HG03521 (cell line): ENCODE measurements around the gene PDE4B.
"Not testable (repeated sequence)": the region's sequence is repeated elsewhere in the genome, so short reads cannot be mapped to it uniquely, and the experiment has no call there.

ENCODE experiments used
- ATAC-seq: cut with Tn5 transposase; IDR thresholded peaks from one replicate; pipeline ENCODE4 v1.9.1; 2021; ENCODE audit warnings: mild to moderate bottlenecking, moderate library complexity; ENCODE audit not compliant: unreplicated experiment

PDE4B gene

DNA sequence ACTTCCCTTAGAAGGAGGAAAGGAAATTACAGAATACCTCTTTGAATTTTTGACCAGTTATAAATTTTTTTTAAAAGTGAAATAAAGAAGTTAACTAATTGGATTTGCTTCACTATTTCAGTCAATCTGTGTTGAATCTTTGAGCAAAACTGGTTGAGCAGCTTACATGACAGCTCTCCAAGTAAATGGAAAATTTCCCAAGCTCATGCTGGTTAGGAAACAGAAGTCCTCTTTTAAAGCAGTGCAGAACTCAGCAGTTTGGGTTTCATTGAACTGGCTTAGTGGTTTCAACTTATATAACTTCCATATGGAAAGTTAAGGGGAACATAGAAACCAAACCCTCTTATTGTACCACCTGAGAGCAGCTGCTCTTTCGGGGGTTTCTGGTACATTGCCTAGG is 250.5 kb downstream of the PDE4B start:
- ATAC-seq = no peak

GRCh38 chr1:66044912-66045311 is 252.2 kb downstream of the PDE4B start:
- ATAC-seq = no peak

GRCh38 chr1:66046415-66046814 is 253.7 kb downstream of the PDE4B start:
- ATAC-seq = no peak

GRCh38 chr1:66048011-66048410 is 255.3 kb downstream of the PDE4B start:
- no peak for ATAC-seq

DNA sequence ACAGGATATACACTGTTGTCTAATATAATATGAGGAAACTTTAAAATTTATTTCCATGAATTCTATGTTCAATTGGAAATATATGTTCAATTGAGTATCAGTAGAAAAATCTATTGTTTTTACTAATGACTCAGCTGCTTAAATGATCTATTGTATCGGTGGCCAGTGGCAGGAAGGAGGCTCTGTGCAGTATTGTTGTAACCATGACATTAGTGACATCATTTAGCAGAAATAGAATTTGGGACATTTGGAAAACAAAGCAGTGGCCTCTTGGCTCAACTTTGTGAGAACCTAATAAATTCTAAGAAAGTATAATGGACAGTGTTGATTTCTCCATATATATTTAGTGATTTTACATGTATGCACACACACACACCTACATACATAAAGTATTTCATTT is 257.4 kb downstream of the PDE4B start:
- no peak for ATAC-seq

DNA sequence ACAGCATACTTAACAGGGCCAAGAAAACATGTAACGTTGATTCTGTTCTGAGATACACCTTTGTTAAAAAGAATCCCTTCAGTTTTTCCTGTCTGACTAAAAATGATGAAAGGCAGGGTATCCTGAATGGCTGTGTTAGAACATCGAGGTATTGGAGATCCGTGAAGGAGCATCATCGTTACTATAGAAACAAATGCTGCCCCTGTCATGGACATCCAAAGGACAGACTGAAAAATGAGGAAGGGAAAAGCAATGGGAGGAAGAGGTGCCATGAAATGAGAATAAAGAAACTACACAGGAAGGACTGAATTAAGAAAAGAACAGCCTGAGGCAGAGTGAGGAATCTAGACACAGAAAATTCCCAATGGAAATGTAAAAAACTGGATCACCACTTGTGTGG is 257.9 kb downstream of the PDE4B start:
- ATAC-seq = no peak

DNA sequence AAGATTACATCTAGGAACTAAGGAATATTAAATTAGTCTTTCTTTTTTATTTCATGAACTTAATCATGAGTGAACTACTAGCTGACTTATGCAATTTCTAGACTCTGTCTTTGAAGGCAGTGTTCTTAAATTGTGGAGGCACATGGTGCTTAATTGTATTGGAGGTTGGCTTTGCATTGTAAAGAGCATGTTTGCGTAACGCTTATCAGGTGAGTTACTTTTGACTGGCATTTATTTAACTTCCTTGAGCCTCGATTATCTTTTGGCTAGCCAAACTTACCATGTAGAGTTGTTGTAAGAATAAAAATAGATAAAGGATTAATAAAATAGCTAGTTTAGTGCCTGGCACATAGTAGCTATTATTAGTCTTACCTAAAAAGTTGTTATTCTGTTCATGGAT is 262.4 kb downstream of the PDE4B start:
- ATAC-seq = no peak

DNA sequence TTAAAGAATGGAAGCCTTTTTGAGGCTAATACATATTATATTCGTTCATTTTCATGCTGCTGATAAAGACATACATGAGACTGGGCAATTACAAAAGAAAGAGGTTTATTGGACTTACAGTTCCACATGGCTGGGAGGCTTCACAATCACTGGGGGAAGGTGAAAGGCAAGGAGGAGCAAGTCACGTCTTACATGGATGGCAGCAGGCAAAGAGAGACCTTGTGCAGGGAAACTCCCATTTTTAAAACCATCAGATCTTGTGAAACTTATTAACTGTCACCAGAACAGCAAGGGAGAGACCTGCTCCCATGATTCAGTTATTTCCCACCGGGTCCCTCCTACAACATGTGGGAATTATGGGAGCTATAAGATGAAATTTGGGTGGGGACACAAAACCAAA is 264.8 kb downstream of the PDE4B start:
- not testable (repeated sequence) for ATAC-seq

GRCh38 chr1:66058558-66058957 is 265.9 kb downstream of the PDE4B start:
- ATAC-seq = no peak

DNA sequence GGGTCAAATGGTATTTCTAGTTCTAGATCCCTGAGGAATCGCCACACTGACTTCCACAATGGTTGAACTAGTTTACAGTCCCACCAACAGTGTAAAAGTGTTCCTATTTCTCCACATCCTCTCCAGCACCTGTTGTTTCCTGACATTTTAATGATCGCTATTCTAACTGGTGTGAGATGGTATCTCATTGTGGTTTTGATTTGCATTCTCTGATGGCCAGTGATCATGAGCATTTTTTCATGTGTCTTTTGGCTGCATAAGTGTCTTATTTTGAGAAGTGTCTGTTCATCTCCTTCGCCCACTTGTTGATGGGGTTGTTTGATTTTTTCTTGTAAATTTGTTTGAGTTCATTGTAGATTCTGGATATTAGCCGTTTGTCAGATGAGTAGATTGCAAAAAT is 274.5 kb downstream of the PDE4B start:
- ATAC-seq = not testable (repeated sequence)

GRCh38 chr1:66069976-66070876 is 277.5 kb downstream of the PDE4B start:
- no peak for ATAC-seq

GRCh38 chr1:66073388-66073787 is 280.7 kb downstream of the PDE4B start:
- ATAC-seq = no peak

- no peak for ATAC-seq
Observed at GRCh38 chr1:66074147-66074546, 281.5 kb downstream of the PDE4B start.

- no peak for ATAC-seq
Observed at GRCh38 chr1:66078412-66078811, 285.7 kb downstream of the PDE4B start.

GRCh38 chr1:66083003-66083402 is 290.3 kb downstream of the PDE4B start:
- no peak for ATAC-seq

- ATAC-seq = no peak
Observed at GRCh38 chr1:66084442-66084841, 291.7 kb downstream of the PDE4B start.

- no peak for ATAC-seq
Observed at GRCh38 chr1:66085600-66085999, 292.9 kb downstream of the PDE4B start.

DNA sequence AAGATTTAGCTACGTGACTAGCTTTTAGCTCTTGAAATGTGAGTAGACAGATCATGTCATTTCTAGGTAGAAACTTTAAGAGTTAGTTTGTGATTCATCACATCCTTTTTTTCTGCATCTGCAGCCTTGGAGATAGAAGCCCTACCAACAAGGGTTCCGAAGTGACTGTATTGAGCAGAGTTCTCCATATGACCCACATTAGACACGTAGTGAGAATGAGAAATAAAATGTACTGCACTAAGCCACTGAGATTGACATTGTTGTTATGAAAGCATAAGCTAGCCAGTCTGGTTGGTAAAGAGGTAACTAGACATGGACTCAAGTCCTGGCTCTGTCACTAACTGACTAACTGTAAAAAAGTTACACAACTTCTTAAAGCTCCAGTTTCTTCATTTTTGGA is 296.1 kb downstream of the PDE4B start:
- ATAC-seq = no peak

DNA sequence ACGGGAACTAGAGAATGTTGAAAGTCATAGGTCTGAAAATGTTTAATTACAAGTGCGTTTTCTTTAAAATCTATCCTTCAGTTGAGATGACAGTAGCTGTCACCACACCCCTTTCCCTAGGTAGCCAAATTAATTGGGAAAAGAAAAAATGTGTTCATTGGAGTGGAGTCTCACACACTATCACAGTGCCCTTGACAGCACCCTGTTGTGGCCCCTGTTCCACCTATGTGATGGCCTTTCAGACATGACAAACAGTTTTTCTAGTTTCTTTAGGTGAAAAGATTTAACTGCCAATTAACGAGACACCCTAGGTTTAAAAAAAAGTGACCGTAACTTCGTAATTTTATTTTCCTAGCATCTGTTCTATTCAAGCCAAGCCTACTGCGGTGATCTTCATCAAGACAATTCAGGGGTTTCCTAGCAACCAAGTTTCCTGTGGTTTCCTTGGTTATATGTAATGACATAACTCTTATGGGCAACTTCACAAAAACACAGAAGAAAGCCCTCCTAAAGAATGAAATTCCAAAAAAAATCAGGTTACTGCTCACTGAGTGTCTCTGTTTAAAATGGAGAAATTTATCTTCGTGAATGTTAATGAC is 298.3 kb downstream of the PDE4B start:
- no peak for ATAC-seq

DNA sequence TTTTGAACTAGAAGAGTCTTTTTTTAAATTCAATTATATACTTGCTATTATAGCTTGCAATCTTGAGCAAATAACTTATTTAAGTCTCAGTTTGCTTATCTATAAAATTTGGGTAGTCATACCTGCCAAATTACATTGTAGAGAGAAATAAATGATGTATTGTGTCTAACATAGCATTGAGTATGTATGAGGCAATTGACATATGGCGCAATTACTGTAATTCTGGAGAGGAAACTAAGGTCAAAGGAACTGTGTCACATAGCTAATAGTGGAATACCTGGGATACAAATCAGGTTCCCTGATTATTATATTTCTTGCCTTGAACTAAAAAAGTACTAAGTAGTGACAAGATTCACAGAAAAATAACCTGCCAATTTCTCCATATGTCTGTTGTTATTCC is 302.5 kb downstream of the PDE4B start:
- ATAC-seq = no peak

- ATAC-seq = not testable (repeated sequence)
Observed at GRCh38 chr1:66100959-66101358, 308.3 kb downstream of the PDE4B start.

DNA sequence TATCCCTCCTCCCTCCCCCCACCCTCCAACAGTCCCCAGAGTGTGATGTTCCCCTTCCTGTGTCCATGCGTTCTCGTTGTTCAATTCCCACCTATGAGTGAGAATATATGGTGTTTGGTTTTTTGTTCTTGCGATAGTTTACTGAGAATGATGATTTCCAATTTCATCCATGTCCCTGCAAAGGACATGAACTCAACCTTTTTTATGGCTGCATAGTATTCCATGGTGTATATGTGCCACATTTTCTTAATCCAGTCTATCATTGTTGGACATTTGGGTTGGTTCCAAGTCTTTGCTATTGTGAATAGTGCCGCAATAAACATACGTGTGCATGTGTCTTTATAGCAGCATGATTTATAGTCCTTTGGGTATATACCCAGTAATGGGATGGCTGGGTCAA is 311.4 kb downstream of the PDE4B start:
- not testable (repeated sequence) for ATAC-seq
